ENCODE data around the gene ZNF804A. TPM values are rescaled to one million over a fixed set of nuclear protein-coding genes. Genes with fewer than 3 reads are reported as not detected.
A peak's percentile ranks its signal among the peaks of the same experiment; 100 is the strongest.

Gene ZNF804A
- total RNA-seq, 1 donor from 2014 or later = 0.32 TPM

- FAIRE-seq = no peak
- Mint-ChIP-seq H3K4me3 (ENCODE audit: unreplicated experiment) (no peak overlapping the region), H3K36me3 (ENCODE audit: low read depth, unreplicated experiment) (no peaks in the 10 kb centered on the region), H3K27me3 (ENCODE audit: low read depth, unreplicated experiment) (no peaks in the 10 kb centered on the region), H3K27ac (ENCODE audit: unreplicated experiment) (no peak overlapping the region), H3K4me1 (ENCODE audit: low read depth, unreplicated experiment) (no peaks in the 10 kb centered on the region), H3K9me3 (ENCODE audit: unreplicated experiment) (no peaks in the 10 kb centered on the region)
- Histone ChIP-seq H4K20me1 (ENCODE audit: insufficient read depth, low read length) (no peaks in the 10 kb centered on the region), H2AFZ (ENCODE audit: low read depth, low read length) (no peak overlapping the region), H3K9ac (ENCODE audit: low read length) (no peak overlapping the region), H3K4me1 (ENCODE audit: insufficient read depth, low read length) (no peaks in the 10 kb centered on the region), H3K4me3 (ENCODE audit: insufficient read depth, low read depth, low read length) (no peak overlapping the region), H3K4me2 (ENCODE audit: low read length) (no peak overlapping the region), H3K27ac (ENCODE audit: low read depth, low read length) (no peak overlapping the region), H3K27me3 (ENCODE audit: insufficient read depth, low read length) (no peaks in the 10 kb centered on the region), H3K36me3 (ENCODE audit: insufficient read depth, low read length) (no peaks in the 10 kb centered on the region), H3K9me3 (ENCODE audit: insufficient read depth, low read depth, low read length) (no peaks in the 10 kb centered on the region), H3K79me2 (ENCODE audit: insufficient read depth, low read length) (no peaks in the 10 kb centered on the region)
- no peak for DNase-seq (ENCODE audit: low read depth)
- no peak for TF ChIP-seq EZH2 (IDR thresholded peaks at IDR 0.05; ENCODE audit: insufficient read depth, low read length)
- TF ChIP-seq, protein P1, sequence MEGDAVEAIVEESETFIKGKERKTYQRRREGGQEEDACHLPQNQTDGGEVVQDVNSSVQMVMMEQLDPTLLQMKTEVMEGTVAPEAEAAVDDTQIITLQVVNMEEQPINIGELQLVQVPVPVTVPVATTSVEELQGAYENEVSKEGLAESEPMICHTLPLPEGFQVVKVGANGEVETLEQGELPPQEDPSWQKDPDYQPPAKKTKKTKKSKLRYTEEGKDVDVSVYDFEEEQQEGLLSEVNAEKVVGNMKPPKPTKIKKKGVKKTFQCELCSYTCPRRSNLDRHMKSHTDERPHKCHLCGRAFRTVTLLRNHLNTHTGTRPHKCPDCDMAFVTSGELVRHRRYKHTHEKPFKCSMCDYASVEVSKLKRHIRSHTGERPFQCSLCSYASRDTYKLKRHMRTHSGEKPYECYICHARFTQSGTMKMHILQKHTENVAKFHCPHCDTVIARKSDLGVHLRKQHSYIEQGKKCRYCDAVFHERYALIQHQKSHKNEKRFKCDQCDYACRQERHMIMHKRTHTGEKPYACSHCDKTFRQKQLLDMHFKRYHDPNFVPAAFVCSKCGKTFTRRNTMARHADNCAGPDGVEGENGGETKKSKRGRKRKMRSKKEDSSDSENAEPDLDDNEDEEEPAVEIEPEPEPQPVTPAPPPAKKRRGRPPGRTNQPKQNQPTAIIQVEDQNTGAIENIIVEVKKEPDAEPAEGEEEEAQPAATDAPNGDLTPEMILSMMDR (IDR thresholded peaks at IDR 0.05; ENCODE audit: insufficient read depth, low read depth, low read length) = no peak
These were observed 323.3 kb downstream of the ZNF804A start for GRCh38 chr2:184921676-184922075.

- H4K20me1 ChIP-seq (ENCODE audit: insufficient read depth, low read length) = no peaks in the 10 kb centered on the region
- Mint-ChIP-seq H3K27me3 (ENCODE audit: low read depth, unreplicated experiment) (no peaks in the 10 kb centered on the region), H3K9me3 (ENCODE audit: unreplicated experiment) (peaks cover 7% of the 10 kb centered on the region), H3K36me3 (ENCODE audit: low read depth, unreplicated experiment) (no peaks in the 10 kb centered on the region), H3K4me1 (ENCODE audit: low read depth, unreplicated experiment) (no peaks in the 10 kb centered on the region), H3K4me3 (ENCODE audit: unreplicated experiment) (no peak overlapping the region), H3K27ac (ENCODE audit: unreplicated experiment) (no peak overlapping the region)
- H3K9me3 ChIP-seq (ENCODE audit: insufficient read depth, low read depth, low read length) = peaks cover 3% of the 10 kb centered on the region
- H3K27me3 ChIP-seq (ENCODE audit: insufficient read depth, low read length) = no peaks in the 10 kb centered on the region
- no peak for TF ChIP-seq EZH2 (IDR thresholded peaks at IDR 0.05; ENCODE audit: insufficient read depth, low read length)
- TF ChIP-seq, protein P1 (IDR thresholded peaks at IDR 0.05; ENCODE audit: insufficient read depth, low read depth, low read length) = no peak
- no peaks in the 10 kb centered on the region for H3K36me3 ChIP-seq (ENCODE audit: insufficient read depth, low read length)
- no peaks in the 10 kb centered on the region for H3K4me1 ChIP-seq (ENCODE audit: insufficient read depth, low read length)
- no peak overlapping the region for H3K27ac ChIP-seq (ENCODE audit: low read depth, low read length)
- no peak overlapping the region for H3K9ac ChIP-seq (ENCODE audit: low read length)
- no peak for FAIRE-seq
- no peak overlapping the region for H3K4me2 ChIP-seq (ENCODE audit: low read length)
- H2AFZ ChIP-seq (ENCODE audit: low read depth, low read length) = no peak overlapping the region
- H3K79me2 ChIP-seq (ENCODE audit: insufficient read depth, low read length) = no peaks in the 10 kb centered on the region
- H3K4me3 ChIP-seq (ENCODE audit: insufficient read depth, low read depth, low read length) = no peak overlapping the region
- DNase-seq (ENCODE audit: low read depth) = peak; percentile 2
These were observed 325.4 kb downstream of the ZNF804A start for GRCh38 chr2:184923751-184924150.

GRCh38 chr2:184927040-184927439 is 328.7 kb downstream of the ZNF804A start:
- H3K27ac ChIP-seq (ENCODE audit: low read depth, low read length) = no peak overlapping the region
- peaks cover 3% of the 10 kb centered on the region for H3K9me3 ChIP-seq (ENCODE audit: insufficient read depth, low read depth, low read length)
- H3K4me3 Mint-ChIP-seq (ENCODE audit: unreplicated experiment) = no peak overlapping the region
- H3K27me3 Mint-ChIP-seq (ENCODE audit: low read depth, unreplicated experiment) = no peaks in the 10 kb centered on the region
- TF ChIP-seq EZH2 (IDR thresholded peaks at IDR 0.05; ENCODE audit: insufficient read depth, low read length) = no peak
- TF ChIP-seq, protein P1 (IDR thresholded peaks at IDR 0.05; ENCODE audit: insufficient read depth, low read depth, low read length) = no peak
- no peaks in the 10 kb centered on the region for H3K36me3 Mint-ChIP-seq (ENCODE audit: low read depth, unreplicated experiment)
- no peak overlapping the region for H2AFZ ChIP-seq (ENCODE audit: low read depth, low read length)
- no peaks in the 10 kb centered on the region for H3K79me2 ChIP-seq (ENCODE audit: insufficient read depth, low read length)
- no peaks in the 10 kb centered on the region for H4K20me1 ChIP-seq (ENCODE audit: insufficient read depth, low read length)
- no peak overlapping the region for H3K9ac ChIP-seq (ENCODE audit: low read length)
- no peak overlapping the region for H3K4me3 ChIP-seq (ENCODE audit: insufficient read depth, low read depth, low read length)
- H3K4me1 ChIP-seq (ENCODE audit: insufficient read depth, low read length) = no peaks in the 10 kb centered on the region
- no peaks in the 10 kb centered on the region for H3K4me1 Mint-ChIP-seq (ENCODE audit: low read depth, unreplicated experiment)
- peaks cover 11% of the 10 kb centered on the region for H3K9me3 Mint-ChIP-seq (ENCODE audit: unreplicated experiment)
- FAIRE-seq = no peak
- DNase-seq (ENCODE audit: low read depth) = no peak
- H3K27me3 ChIP-seq (ENCODE audit: insufficient read depth, low read length) = no peaks in the 10 kb centered on the region
- H3K4me2 ChIP-seq (ENCODE audit: low read length) = no peak overlapping the region
- H3K36me3 ChIP-seq (ENCODE audit: insufficient read depth, low read length) = no peaks in the 10 kb centered on the region
- no peak overlapping the region for H3K27ac Mint-ChIP-seq (ENCODE audit: unreplicated experiment)

Data from astrocyte (in vitro differentiated cells and primary cell).